Heart left ventricle (tissue), 16 donors: ENCODE measurements around the gene LMO3. TPM values are rescaled to one million over a fixed set of nuclear protein-coding genes. Genes with fewer than 3 reads are reported as not detected.

ENCODE experiments used
- ATAC-seq, 4 donors: fragments of 200-7000 bp; cut with Tn5 transposase; one replicate each; pipeline ENCODE4 v1.9.1; 2020 to 2022; ENCODE audit warnings: moderate library complexity in 4 of 4, mild to moderate bottlenecking in 3 of 4, moderate number of reproducible peaks in 1 of 4
- DNase-seq, 5 donors: peaks; one replicate each; pipeline ENCODE4 v3.0.0-alpha.2; 2020
- H3K27ac ChIP-seq, 12 donors: fragments of 200-600 bp; sonication (generic) in 4 of 12; one replicate each; pipeline versions ENCODE4 v1.5.0 to v1.8.0; 2016 to 2022; ENCODE audit warnings: mild to moderate bottlenecking in 2 of 12
- H3K27me3 ChIP-seq, 9 donors: fragments of 200-600 bp; sonication (generic) in 2 of 9; one replicate each; pipeline versions ENCODE4 v1.5.1 to v1.8.0; 2016 to 2022; ENCODE audit warnings: mild to moderate bottlenecking in 3 of 9
- H3K36me3 ChIP-seq, 9 donors: fragments of 200-600 bp; sonication (generic) in 2 of 9; one replicate each; pipeline versions ENCODE4 v1.5.0 to v1.8.0; 2018 to 2022; ENCODE audit warnings: mild to moderate bottlenecking in 2 of 9
- H3K4me1 ChIP-seq, 12 donors: fragments of 200-600 bp; sonication (generic) in 4 of 12; one replicate each; pipeline versions ENCODE4 v1.5.0 to v1.8.0; 2016 to 2022; ENCODE audit warnings: mild to moderate bottlenecking in 3 of 12
- H3K4me3 ChIP-seq, 12 donors: fragments of 200-600 bp; sonication (generic) in 4 of 12; one replicate each; pipeline versions ENCODE4 v1.5.0 to v1.8.0; 2017 to 2022; ENCODE audit warnings: mild to moderate bottlenecking in 9 of 12, moderate library complexity in 4 of 12
- H3K9me3 ChIP-seq, 12 donors: fragments of 200-600 bp; sonication (generic) in 4 of 12; one replicate each; pipeline versions ENCODE4 v1.5.0 to v1.8.0; 2016 to 2022; ENCODE audit warnings: mild to moderate bottlenecking in 1 of 12
- CTCF ChIP-seq, 12 donors: fragments of 200-600 bp; sonication (generic) in 4 of 12; IDR thresholded peaks; one replicate each; pipeline versions ENCODE4 v1.5.0 to v1.8.0; 2018 to 2022; ENCODE audit warnings: antibody characterized with exemption in 12 of 12, mild to moderate bottlenecking in 5 of 12
- POLR2A ChIP-seq, 2 donors: fragments of 450-650 bp; IDR thresholded peaks; one replicate each; pipeline ENCODE4 v1.6.1; 2017; ENCODE audit warnings: antibody characterized with exemption in 2 of 2, mild to moderate bottlenecking in 2 of 2, moderate library complexity in 2 of 2
- WGBS, 4 donors: extraction: QIAGEN DNeasy Blood & Tissue Kit in 2 of 4; methylation state at CpG; one replicate each; pipeline versions ENCODE4 v1.1.5 to v1.1.7; 2013 to 2018; 5-methylcytosine and 5-hydroxymethylcytosine counted together
- intact Hi-C, 10 donors: fragments of 100-400 bp; cut with DNase I; formaldehyde crosslinking; loops; one replicate each; pipeline versions ENCODE4 v1.11.1 to v1.14.2; 2022
- polyA plus RNA-seq, 2 donors: library from polyadenylated mRNA; stranded (reverse); fragments of 200-250 nt; gene quantifications; one replicate each; pipeline ENCODE4 v1.2.3, GENCODE V29; 2013
- total RNA-seq, 9 donors: library from RNA; depleted of rRNA in 2 of 9; stranded (reverse); fragments of >200 nt in 2 of 9; fragmentation: NEBNext Ultra II Directional in 3 of 9; extraction: Animal tissue kit (Norgen Biotek cat#: 25700) in 3 of 9; gene quantifications; one replicate each; pipeline versions ENCODE4 v1.1.0 to v1.2.4, GENCODE V29; 2016 to 2023
- donor health status: ischemic (EF 13 %, LVEDD 7.1; RV severe dilation, severe dysfunction).
- donor health status: healthy with polysubstance abuse.
- donor health status: DM: no; HTN: yes; CAD: no.
- donor health status: DM: no; HTN: no; CAD: no.
- donor health status: ischemic (EF 25% LVEDD 6.9; RV normal size, moderate dysfunction).
- donor health status: ischemic (EF 25% LVEDD 5.7; RV mildly dilated, moderate dysfunction).
- donor health status: healthy.
- donor health status: DM: yes; HTN: yes; CAD: no.
- donor health status: ischemic (EF 35%, LVEDD 5.7; RV mildly dilated, moderate dysfunction).
- donor health status: nonischemic (EF 11% LVEDD 7.7; RV severe dilation, severe dysfunction).
- donor health status: DM: yes; HTN: yes; CAD: no.
- donor health status: PGD.
- donor health status: ischemic (EF 29% LVEDD 5.4; RV normal size, mild dysfunction).
- donor health status: nonischemic (EF 23%, LVEDD 6.1; RV moderate dilation, normal function).

LMO3 gene
- total and polyA plus RNA-seq, 11 donors = 0.14 to 8.8 (median 0.96) TPM

- TF ChIP-seq POLR2A (IDR thresholded peaks at IDR 0.05) (no peak), CTCF (IDR thresholded peaks at IDR 0.05) (no peak)
Observed at GRCh38 chr12:16562921-16563320, 43.0 kb downstream of the LMO3 start.

DNA sequence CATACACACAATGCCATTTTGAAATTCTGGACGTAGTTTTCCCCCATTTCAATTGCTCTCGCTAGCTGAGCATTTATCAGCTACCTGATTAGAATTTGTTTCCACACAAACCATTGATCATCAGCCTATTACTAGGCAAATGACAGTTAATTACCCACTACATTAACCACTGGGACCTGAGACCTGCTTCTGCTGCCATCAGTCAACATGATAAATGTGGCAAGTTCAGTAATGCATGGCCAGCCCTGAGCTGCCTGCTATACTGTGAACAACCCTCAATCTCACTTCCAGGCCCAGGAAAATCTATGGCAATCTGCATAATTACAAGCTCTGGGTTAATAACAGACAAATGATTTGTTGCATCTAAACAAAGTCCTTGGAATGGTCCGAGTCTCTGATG is 43.5 kb downstream of the LMO3 start:
- TF ChIP-seq CTCF (IDR thresholded peaks at IDR 0.05) (no peak), POLR2A (IDR thresholded peaks at IDR 0.05) (no peak)
- Histone ChIP-seq H3K4me1 (no peaks in the 10 kb centered on the region), H3K9me3 (no peaks in the 10 kb centered on the region), H3K36me3 (no peaks in the 10 kb centered on the region), H3K27me3 (peaks cover 0 to 4% (median 0%) of the 10 kb centered on the region in 9 donors), H3K27ac (no peak overlapping the region), H3K4me3 (no peak overlapping the region)
- intact Hi-C loops = no loop called here
- ATAC-seq = no peak
- WGBS, 4 donors = 79 to 85% (median 84%) methylated on average over 3 of the region's 3 CpGs
- no peak for DNase-seq

More at GRCh38 chr12:16562921-16563320, 43.0 kb downstream of the LMO3 start:
- DNase-seq (no peak), ATAC-seq (no peak)
- no peak overlapping the region for H3K27ac ChIP-seq
- peaks cover 0 to 5% (median 0%) of the 10 kb centered on the region in 9 donors for H3K27me3 ChIP-seq
- intact Hi-C loops = no loop called here
- WGBS, 4 donors = 86 to 88% (median 87%) methylated on average over 6 of the region's 6 CpGs
- no peaks in the 10 kb centered on the region for H3K4me1 ChIP-seq
- no peaks in the 10 kb centered on the region for H3K9me3 ChIP-seq
- H3K36me3 ChIP-seq = no peaks in the 10 kb centered on the region
- H3K4me3 ChIP-seq = no peak overlapping the region

GRCh38 chr12:16560273-16560672 is 45.7 kb downstream of the LMO3 start:
- 64 to 74% (median 70%) methylated on average over 5 of the region's 5 CpGs for WGBS, 4 donors
- Histone ChIP-seq H3K36me3 (no peaks in the 10 kb centered on the region), H3K27me3 (no peaks in the 10 kb centered on the region), H3K9me3 (no peaks in the 10 kb centered on the region), H3K4me1 (no peaks in the 10 kb centered on the region), H3K27ac (no peak overlapping the region), H3K4me3 (no peak overlapping the region)
- ATAC-seq (no peak), DNase-seq (no peak)
- TF ChIP-seq CTCF (IDR thresholded peaks at IDR 0.05) = no peak
- TF ChIP-seq POLR2A (IDR thresholded peaks at IDR 0.05) = no peak
- intact Hi-C loops = no loop called here

DNA sequence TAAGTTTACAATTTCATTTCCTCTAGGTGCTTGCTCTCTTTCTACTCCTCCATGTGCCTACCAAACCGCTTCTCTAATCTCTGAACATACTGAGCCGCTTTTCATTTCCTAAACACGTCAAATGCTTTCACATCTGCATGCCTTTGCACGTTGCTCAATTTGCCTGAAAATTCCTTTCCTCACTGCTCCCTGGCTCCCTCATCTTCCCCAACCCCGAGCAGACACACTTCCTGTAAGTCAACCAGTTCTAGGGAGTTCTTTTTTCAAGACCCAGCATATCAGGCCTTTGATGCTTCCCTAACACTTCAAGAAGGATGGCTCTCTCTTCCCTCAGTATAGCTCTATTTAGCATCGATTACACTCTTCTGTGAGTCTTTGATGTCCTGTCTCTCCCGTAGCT is 50.3 kb downstream of the LMO3 start:
- ATAC-seq (no peak), DNase-seq (no peak)
- Histone ChIP-seq H3K4me3 (no peak overlapping the region), H3K27ac (no peak overlapping the region), H3K9me3 (no peaks in the 10 kb centered on the region), H3K4me1 (no peaks in the 10 kb centered on the region), H3K36me3 (no peaks in the 10 kb centered on the region), H3K27me3 (no peaks in the 10 kb centered on the region)
- intact Hi-C loops = no loop called here
- TF ChIP-seq POLR2A (IDR thresholded peaks at IDR 0.05) (no peak), CTCF (IDR thresholded peaks at IDR 0.05) (no peak)
- 23 to 33% (median 31%) methylated on average over 7 of the region's 7 CpGs for WGBS, 4 donors
